K562 (cell line): ENCODE results near the gene ARHGAP28. TPM values are rescaled to one million over a fixed set of nuclear protein-coding genes. Genes with fewer than 3 reads are reported as not detected.

Source experiments
- ASH1L ChIP-seq: fragments of 450-650 bp; IDR thresholded peaks from 2 replicates; pipeline ENCODE4 v1.6.1; 2018; ENCODE audit warnings: borderline replicate concordance, mild to moderate bottlenecking, low read depth; ENCODE audit not compliant: partially characterized antibody
- ATF1 ChIP-seq, 2 experiments: fragments of 450-650 bp in 1 of 2; IDR thresholded peaks; 2 replicates each; pipeline ENCODE4 v1.6.1; 2016; ENCODE audit warnings: missing compliant biosample characterization in 1 of 2, missing genetic modification characterization in 1 of 2
- BACH1 ChIP-seq: fragments of 200-800 bp; sonication (Bioruptor generic); IDR thresholded peaks from 2 replicates; pipeline ENCODE4 v1.6.1; 2016; ENCODE audit warnings: missing genetic modification characterization, missing compliant biosample characterization
- BRCA1 ChIP-seq, 2 experiments: fragments of 450-650 bp in 1 of 2; sonication (generic) in 1 of 2; formaldehyde crosslinking in 1 of 2; IDR thresholded peaks; 2 replicates each; pipeline versions ENCODE4 v1.5.0 to v1.6.1; 2017 to 2020; ENCODE audit warnings: mild to moderate bottlenecking in 1 of 2, missing genetic modification reagents in 1 of 2
- CBX3 ChIP-seq, 2 experiments: IDR thresholded peaks; 1 replicate in 1 of 2; 2 replicates in 1 of 2; pipeline ENCODE4 v1.6.1; 2012; ENCODE audit warnings: inconsistent platforms in 2 of 2, low read length in 2 of 2, borderline replicate concordance in 1 of 2, control low read depth in 1 of 2
- CCAR2 ChIP-seq: fragments of 200-400 bp; formaldehyde crosslinking; IDR thresholded peaks from 2 replicates; pipeline ENCODE4 v1.6.1; 2017; ENCODE audit warnings: mild to moderate bottlenecking, low read depth, low read length
- CHD1 ChIP-seq: fragments of 200-600 bp; sonication (generic); IDR thresholded peaks from one replicate; pipeline ENCODE4 v1.6.1; 2012; ENCODE audit warnings: mild to moderate bottlenecking, moderate library complexity, low read length, inconsistent platforms
- ETV1 ChIP-seq: fragments of 450-650 bp; conservative IDR thresholded peaks from 2 replicates; pipeline ENCODE4 v1.6.1; 2016; ENCODE audit warnings: missing genetic modification characterization, control low read depth, low read depth, missing compliant biosample characterization
- FOSL1 ChIP-seq: fragments of 200-800 bp; sonication (Bioruptor generic); conservative IDR thresholded peaks from 2 replicates; pipeline ENCODE4 v1.6.1; 2016; ENCODE audit warnings: missing genetic modification characterization, missing compliant biosample characterization
- HIVEP1 ChIP-seq: fragments of 250-450 bp; sonication (Bioruptor Pico); IDR thresholded peaks from 2 replicates; pipeline ENCODE4 v1.4.0; 2020; ENCODE audit warnings: mild to moderate bottlenecking
- HMG20A ChIP-seq: fragments of 450-650 bp; formaldehyde crosslinking; conservative IDR thresholded peaks from 2 replicates; pipeline ENCODE4 v1.4.0; 2020; ENCODE audit warnings: mild to moderate bottlenecking, mixed read lengths
- JUN ChIP-seq, 2 experiments: sonication (generic) in 1 of 2; formaldehyde crosslinking in 1 of 2; IDR thresholded peaks; 2 replicates each; pipeline versions ENCODE4 v1.6.1 to v1.8.0; 2012 to 2022; ENCODE audit warnings: borderline replicate concordance in 2 of 2, mild to moderate bottlenecking in 2 of 2, improper control_type of control experiment in 1 of 2, low read depth in 1 of 2, low read length in 1 of 2, missing genetic modification reagents in 1 of 2
- MTA1 ChIP-seq: fragments of 450-650 bp; IDR thresholded peaks from 2 replicates; pipeline ENCODE4 v1.6.1; 2017; ENCODE audit warnings: borderline replicate concordance
- NR2C1 ChIP-seq, 2 experiments: fragments of 450-650 bp; IDR thresholded peaks; 2 replicates each; pipeline ENCODE4 v1.6.1; 2017; ENCODE audit warnings: mild to moderate bottlenecking in 2 of 2, antibody characterized with exemption in 1 of 2, inconsistent platforms in 1 of 2, missing compliant biosample characterization in 1 of 2, missing genetic modification characterization in 1 of 2
- PRPF4 ChIP-seq: fragments of 200-400 bp; formaldehyde crosslinking; IDR thresholded peaks from one replicate; pipeline ENCODE4 v1.6.1; 2017; ENCODE audit warnings: low read length, low read depth, mild to moderate bottlenecking; ENCODE audit not compliant: insufficient read depth, poor library complexity, severe bottlenecking
- RCOR1 ChIP-seq, 2 experiments: IDR thresholded peaks; 2 replicates each; pipeline ENCODE4 v1.6.1; 2012; ENCODE audit warnings: low read depth in 2 of 2, low read length in 2 of 2, borderline replicate concordance in 1 of 2, improper control_type of control experiment in 1 of 2
- RFX7 ChIP-seq: fragments of 250-450 bp; sonication (Bioruptor Pico); IDR thresholded peaks from 2 replicates; pipeline ENCODE4 v1.5.1; 2021; ENCODE audit warnings: mild to moderate bottlenecking
- ZFP1 ChIP-seq: fragments of 450-650 bp; formaldehyde crosslinking; IDR thresholded peaks from 2 replicates; pipeline ENCODE4 v1.4.0; 2020; ENCODE audit warnings: mild to moderate bottlenecking, mixed read lengths
- ZNF212 ChIP-seq: fragments of 450-650 bp; formaldehyde crosslinking; IDR thresholded peaks from 2 replicates; pipeline ENCODE4 v1.4.0; 2020; ENCODE audit warnings: mild to moderate bottlenecking
- ZNF224 ChIP-seq: sonication (generic); formaldehyde crosslinking; IDR thresholded peaks from 2 replicates; pipeline ENCODE4 v1.8.0; 2022; ENCODE audit warnings: mild to moderate bottlenecking, missing genetic modification reagents
- ZNF584 ChIP-seq: fragments of 200-800 bp; sonication (Bioruptor generic); IDR thresholded peaks from 2 replicates; pipeline ENCODE4 v1.6.1; 2016; ENCODE audit warnings: low read depth, mild to moderate bottlenecking, missing genetic modification characterization, missing compliant biosample characterization
- ZNF778 ChIP-seq: fragments of 450-650 bp; formaldehyde crosslinking; IDR thresholded peaks from 2 replicates; pipeline ENCODE4 v1.4.0; 2020; ENCODE audit warnings: mild to moderate bottlenecking, moderate library complexity
- polyA plus RNA-seq, 8 experiments: library from polyadenylated mRNA; depleted of rRNA in 4 of 8; stranded (reverse) in 5 of 8; unstranded in 3 of 8; fragments of >200 nt; fragmentation: Nextera tagmentation in 2 of 8; fragmentation: Illumina TruSeq in 1 of 8; extraction: Ambion mirVana in 2 of 8; extraction: Trizol in 1 of 8; gene quantifications; 2 replicates each; pipeline versions ENCODE4 v1.2.1 to v1.2.3, GENCODE V29; 2011 to 2014; ENCODE audit warnings: inconsistent platforms in 1 of 8, missing spikeins in 1 of 8
- total RNA-seq, 7 experiments: library from RNA; depleted of rRNA in 6 of 7; stranded (reverse); fragments of >200 nt in 6 of 7; fragmentation: Illumina TruSeq in 2 of 7; extraction: Trizol in 2 of 7; gene quantifications; 2 replicates each; pipeline versions ENCODE4 v1.2.1 to v1.2.3, GENCODE V29; 2011 to 2021; ENCODE audit warnings: low replicate concordance in 1 of 7
- TF ChIP-seq, protein P1 (sequence below): fragments of 450-650 bp; IDR thresholded peaks from 2 replicates; pipeline ENCODE4 v1.6.1; 2014; ENCODE audit warnings: low read depth, mild to moderate bottlenecking, moderate library complexity, borderline replicate concordance
- TF ChIP-seq, protein P2 (sequence below): fragments of 450-650 bp; IDR thresholded peaks from 2 replicates; pipeline ENCODE4 v1.6.1; 2017; ENCODE audit warnings: antibody characterized with exemption

The ARHGAP28 gene
- total and polyA plus RNA-seq, 9 of the 15 experiments (the other 6 are each of a cell fraction or from before 2014, with no cell fraction given): 0.93 to 5.9 (median 5.0) TPM

GRCh38 chr18:6682437-6683111 is 46.9 kb upstream of the ARHGAP28 start (continued):
- TF ChIP-seq ZNF224 (CRISPR knock-in tag): 0 out of 2 replicates have a peak, but pooled peaks have one; percentile 72
- TF ChIP-seq NR2C1 (IDR thresholded peaks at IDR 0.05): no peak
- 0 out of 2 replicates have a peak, but pooled peaks have one; percentile 14 for TF ChIP-seq NR2C1 (tag; IDR thresholded peaks at IDR 0.05)
- TF ChIP-seq ZNF584: no peak
- TF ChIP-seq, protein P1, sequence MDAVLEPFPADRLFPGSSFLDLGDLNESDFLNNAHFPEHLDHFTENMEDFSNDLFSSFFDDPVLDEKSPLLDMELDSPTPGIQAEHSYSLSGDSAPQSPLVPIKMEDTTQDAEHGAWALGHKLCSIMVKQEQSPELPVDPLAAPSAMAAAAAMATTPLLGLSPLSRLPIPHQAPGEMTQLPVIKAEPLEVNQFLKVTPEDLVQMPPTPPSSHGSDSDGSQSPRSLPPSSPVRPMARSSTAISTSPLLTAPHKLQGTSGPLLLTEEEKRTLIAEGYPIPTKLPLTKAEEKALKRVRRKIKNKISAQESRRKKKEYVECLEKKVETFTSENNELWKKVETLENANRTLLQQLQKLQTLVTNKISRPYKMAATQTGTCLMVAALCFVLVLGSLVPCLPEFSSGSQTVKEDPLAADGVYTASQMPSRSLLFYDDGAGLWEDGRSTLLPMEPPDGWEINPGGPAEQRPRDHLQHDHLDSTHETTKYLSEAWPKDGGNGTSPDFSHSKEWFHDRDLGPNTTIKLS: peak; percentile 21; the same call in 1 of the 2 replicates
- no peak for TF ChIP-seq ASH1L
- no peak for TF ChIP-seq HIVEP1
- TF ChIP-seq BACH1 (tag): peak; percentile 94
- 0 out of 2 replicates have a peak, but pooled peaks have one; percentile 34 for TF ChIP-seq JUN (IDR thresholded peaks at IDR 0.05; ENCODE audit: borderline replicate concordance, low read depth, low read length)
- TF ChIP-seq JUN (CRISPR knock-in tag; IDR thresholded peaks at IDR 0.05; ENCODE audit: borderline replicate concordance): no peak
- TF ChIP-seq ZNF212 (CRISPR knock-in tag): no peak
- peak; percentile 50 for TF ChIP-seq CHD1
- no peak for TF ChIP-seq ZFP1 (CRISPR knock-in tag)
- no peak for TF ChIP-seq FOSL1
- TF ChIP-seq CCAR2: no peak
- TF ChIP-seq BRCA1 (IDR thresholded peaks at IDR 0.05): no peak
- no peak for TF ChIP-seq BRCA1 (CRISPR knock-in tag; IDR thresholded peaks at IDR 0.05)
- no peak for TF ChIP-seq RFX7 (CRISPR knock-in tag)
- TF ChIP-seq MTA1: 0 out of 2 replicates have a peak, but pooled peaks have one; percentile 32
- peak in 1 of 2 experiments; percentile 65; a peak in 1 of 4 replicates for TF ChIP-seq RCOR1 (IDR thresholded peaks at IDR 0.05; ENCODE audit: borderline replicate concordance in 1 of 2, low read depth in 2 of 2, low read length in 2 of 2)
- no peak for TF ChIP-seq ETV1 (tag)
- TF ChIP-seq CBX3 (IDR thresholded peaks at IDR 0.05; ENCODE audit: borderline replicate concordance in 1 of 2, low read length in 2 of 2): peak in 1 of 2 experiments; percentile 97; a peak in 2 of 3 replicates
- TF ChIP-seq, protein P2, sequence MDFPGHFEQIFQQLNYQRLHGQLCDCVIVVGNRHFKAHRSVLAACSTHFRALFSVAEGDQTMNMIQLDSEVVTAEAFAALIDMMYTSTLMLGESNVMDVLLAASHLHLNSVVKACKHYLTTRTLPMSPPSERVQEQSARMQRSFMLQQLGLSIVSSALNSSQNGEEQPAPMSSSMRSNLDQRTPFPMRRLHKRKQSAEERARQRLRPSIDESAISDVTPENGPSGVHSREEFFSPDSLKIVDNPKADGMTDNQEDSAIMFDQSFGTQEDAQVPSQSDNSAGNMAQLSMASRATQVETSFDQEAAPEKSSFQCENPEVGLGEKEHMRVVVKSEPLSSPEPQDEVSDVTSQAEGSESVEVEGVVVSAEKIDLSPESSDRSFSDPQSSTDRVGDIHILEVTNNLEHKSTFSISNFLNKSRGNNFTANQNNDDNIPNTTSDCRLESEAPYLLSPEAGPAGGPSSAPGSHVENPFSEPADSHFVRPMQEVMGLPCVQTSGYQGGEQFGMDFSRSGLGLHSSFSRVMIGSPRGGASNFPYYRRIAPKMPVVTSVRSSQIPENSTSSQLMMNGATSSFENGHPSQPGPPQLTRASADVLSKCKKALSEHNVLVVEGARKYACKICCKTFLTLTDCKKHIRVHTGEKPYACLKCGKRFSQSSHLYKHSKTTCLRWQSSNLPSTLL: no peak
- TF ChIP-seq ATF1 (CRISPR knock-in tag; IDR thresholded peaks at IDR 0.05): no peak
- TF ChIP-seq ATF1 (tag; IDR thresholded peaks at IDR 0.05): 0 out of 2 replicates have a peak, but pooled peaks have one; percentile 8
- TF ChIP-seq HMG20A (CRISPR knock-in tag): no peak
- TF ChIP-seq PRPF4: no peak
- TF ChIP-seq ZNF778: no peak
